Measurements from ENCODE around the gene SPATA31A3. TPM values are rescaled to one million over a fixed set of nuclear protein-coding genes. Genes with fewer than 3 reads are reported as not detected.
"Not testable (repeated sequence)": the region's sequence is repeated elsewhere in the genome, so short reads cannot be mapped to it uniquely, and the experiment has no call there.

SPATA31A3 gene
- not detected for polyA plus RNA-seq

GRCh38 chr9:66992450-66992849, at the start of gene SPATA31A3:
Gene SPATA31A3, minus strand, starts transcription at chr9:66992550. Its CDS starts 29 bp downstream, at chr9:66992521.
- not testable (repeated sequence) for H3K9me3 Mint-ChIP-seq, H3K4me1 Mint-ChIP-seq, H3K27ac Mint-ChIP-seq, H3K36me3 Mint-ChIP-seq, H3K27me3 Mint-ChIP-seq, H3K4me3 Mint-ChIP-seq

DNA sequence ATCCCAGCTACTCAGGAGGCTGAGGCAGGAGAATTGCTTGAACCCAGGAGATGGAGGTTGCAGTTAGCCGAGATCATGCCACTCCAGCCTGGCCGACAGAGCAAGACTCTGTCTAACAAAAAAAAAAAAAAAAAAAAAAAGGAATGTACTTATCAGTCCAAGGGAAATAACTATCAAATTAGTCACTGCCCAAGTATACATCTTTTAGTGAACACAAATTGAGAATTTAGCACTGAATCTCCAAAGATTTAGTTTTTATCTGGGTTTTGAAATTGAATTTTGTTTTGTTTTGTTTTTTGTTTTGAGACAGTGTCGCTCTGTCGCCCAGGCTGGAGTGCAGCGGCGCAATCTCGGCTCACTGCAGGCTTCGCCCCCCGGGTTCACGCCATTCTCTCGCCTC, 39.8 kb downstream of the SPATA31A3 start:
- not testable (repeated sequence) for H3K4me1 Mint-ChIP-seq

DNA sequence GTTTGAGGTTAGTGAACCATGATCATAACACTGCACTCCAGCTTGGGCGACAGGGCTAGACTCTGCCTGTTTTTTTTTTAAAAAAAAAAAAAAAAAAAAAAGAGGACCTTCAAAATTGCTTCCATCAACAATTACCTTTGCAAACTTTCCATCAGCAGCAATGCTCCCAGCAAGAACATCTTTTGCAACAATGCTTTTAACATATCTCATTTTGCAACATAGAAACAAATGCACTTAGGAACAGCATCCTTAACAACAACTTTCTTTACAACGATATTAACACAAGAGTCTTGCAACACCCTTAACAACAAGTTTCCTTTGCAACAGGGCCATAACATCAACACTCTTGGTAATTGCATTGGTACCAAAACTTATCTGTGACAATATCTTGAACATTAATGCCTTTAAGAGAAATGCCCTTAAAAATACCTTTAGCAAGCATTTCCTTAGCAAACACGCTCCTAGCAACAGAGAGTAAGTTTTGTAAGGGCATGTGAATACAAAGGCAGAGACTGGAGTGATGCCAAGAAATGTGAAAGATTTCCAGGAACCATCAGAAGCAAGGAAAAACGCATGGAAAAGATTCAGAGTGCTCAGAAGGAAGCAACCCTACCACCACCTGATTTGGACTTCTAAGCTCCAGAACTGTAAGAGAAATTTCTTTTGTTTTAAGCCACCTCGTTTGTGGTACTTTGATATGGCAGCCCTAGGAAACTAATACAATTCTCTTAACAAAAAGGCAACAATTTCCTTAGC, 49.8 kb downstream of the SPATA31A3 start:
- not testable (repeated sequence) for H3K36me3 Mint-ChIP-seq, H3K4me1 Mint-ChIP-seq, H3K4me3 Mint-ChIP-seq, H3K9me3 Mint-ChIP-seq, H3K27me3 Mint-ChIP-seq, H3K27ac Mint-ChIP-seq

More for the DNA sequence above, 39.8 kb downstream of the SPATA31A3 start:
- H3K27me3 Mint-ChIP-seq, H3K27ac Mint-ChIP-seq, H3K36me3 Mint-ChIP-seq, H3K9me3 Mint-ChIP-seq, H3K4me3 Mint-ChIP-seq: not testable (repeated sequence)

DNA sequence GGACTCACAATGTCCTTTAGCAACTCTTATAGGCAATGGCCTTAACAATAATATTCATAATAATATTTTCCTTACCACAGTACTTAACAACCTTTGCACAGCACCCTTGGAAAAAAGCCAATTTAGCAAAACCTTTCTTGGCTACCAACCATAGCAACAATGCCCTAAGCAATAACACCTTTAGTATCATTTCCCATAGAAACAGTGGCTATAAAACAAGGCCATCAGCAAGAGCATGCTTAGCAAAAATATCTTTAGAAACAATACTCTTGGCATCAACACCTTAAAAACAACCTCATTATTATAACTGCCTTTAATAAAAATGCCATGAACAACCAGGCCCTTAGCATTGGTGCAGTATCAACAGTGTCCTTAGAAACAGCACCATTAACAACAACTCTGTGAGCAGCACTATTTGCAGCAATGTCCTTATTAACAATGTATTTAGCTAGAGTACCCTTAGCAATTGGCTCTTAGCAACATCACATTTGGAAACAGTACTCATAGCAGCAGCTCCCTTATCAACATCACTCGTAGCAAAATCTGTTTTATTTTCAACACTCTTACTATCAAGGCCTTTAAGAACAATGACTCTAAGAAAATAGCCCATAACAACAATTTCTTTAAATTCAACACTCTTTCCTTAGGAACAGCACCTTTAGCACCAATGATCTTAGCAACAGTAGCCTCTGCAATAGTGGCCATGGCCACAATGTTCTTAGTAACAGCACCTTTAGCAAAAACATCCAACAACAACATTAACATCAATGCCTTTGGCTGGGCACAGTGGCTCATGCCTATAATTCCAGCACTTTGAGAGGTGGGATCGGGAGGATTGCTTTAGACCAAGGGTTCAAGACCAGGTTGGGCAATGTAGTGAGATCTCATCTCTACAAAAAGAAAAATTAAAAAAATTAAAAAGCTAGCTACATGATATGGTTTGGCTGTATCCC, 52.2 kb downstream of the SPATA31A3 start:
- not testable (repeated sequence) for H3K36me3 Mint-ChIP-seq, H3K4me1 Mint-ChIP-seq, H3K9me3 Mint-ChIP-seq, H3K27me3 Mint-ChIP-seq, H3K27ac Mint-ChIP-seq, H3K4me3 Mint-ChIP-seq

DNA sequence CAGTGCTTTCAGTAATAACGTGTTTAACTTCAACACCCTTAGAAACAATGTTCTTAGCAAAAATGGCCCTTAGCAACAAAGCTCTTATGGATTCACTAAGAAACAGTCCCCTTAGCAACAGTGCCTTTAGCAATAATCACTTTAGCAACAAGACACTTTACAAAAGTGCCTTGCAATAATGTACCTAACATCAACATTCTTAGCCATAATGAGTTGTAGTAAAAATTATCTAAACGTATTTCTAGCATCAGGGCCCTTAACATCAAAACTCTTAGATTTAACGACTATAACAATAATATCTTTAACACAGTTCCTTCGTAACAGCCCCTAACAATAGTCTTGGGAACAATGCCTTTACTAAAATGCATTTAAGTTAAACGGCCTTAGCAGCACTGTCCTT, 54.0 kb downstream of the SPATA31A3 start:
- not testable (repeated sequence) for H3K9me3 Mint-ChIP-seq, H3K27me3 Mint-ChIP-seq, H3K4me3 Mint-ChIP-seq, H3K27ac Mint-ChIP-seq, H3K4me1 Mint-ChIP-seq, H3K36me3 Mint-ChIP-seq

- not testable (repeated sequence) for H3K4me3 Mint-ChIP-seq, H3K27ac Mint-ChIP-seq, H3K4me1 Mint-ChIP-seq, H3K36me3 Mint-ChIP-seq, H3K27me3 Mint-ChIP-seq, H3K9me3 Mint-ChIP-seq
These were observed 54.7 kb downstream of the SPATA31A3 start for GRCh38 chr9:66937662-66938061.

Other genes with a start within 250 kb of the SPATA31A3 start
- 2.9 TPM for gene ZNF658, start 91.8 kb downstream of the SPATA31A3 start, polyA plus RNA-seq